Measurements from ENCODE around the gene ACTG1. TPM values are rescaled to one million over a fixed set of nuclear protein-coding genes. Genes with fewer than 3 reads are reported as not detected.

Gene ACTG1
- total RNA-seq, 1 donor from 2014 or later = 4,575 TPM

DNA sequence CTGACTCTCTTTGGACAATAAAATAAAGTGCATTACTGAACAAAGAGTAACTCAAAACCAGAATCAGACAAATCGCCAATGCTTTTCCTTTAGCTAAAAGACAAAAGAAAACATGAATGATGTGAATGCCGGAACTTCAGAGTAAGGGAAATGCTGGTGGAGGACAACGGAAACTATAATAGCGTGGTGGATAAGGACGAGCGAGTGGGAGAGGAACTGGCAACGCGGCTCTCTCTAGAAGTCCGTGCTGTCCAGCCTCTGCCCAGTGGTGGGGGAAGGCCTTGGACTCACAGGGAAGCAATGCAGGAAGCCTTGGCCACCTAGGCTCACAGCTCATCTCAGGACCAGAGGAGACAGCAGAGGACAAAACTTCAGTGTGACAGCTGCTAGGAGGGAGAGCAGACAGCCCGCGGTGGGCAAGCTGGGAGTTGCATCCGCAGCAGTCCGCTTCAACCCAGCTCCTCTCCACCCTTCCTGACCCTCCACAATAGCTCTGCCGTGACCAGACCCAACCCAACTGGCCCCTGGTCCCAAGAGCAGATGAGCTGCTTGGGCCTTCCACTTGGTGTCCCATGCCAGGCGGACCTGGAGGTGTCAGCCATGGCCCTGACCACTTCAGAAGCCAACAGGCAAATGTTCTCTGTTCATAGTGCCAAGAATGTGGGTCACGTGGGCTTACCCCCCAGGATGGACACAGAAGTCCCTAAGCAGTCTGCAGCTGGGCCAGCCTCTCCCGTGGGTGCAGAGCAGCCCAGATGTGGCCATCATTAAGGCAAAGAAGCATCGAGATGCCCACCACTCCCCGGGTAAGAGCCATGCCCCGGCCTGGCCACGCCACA lies 44.9 kb upstream of the ACTG1 start:
- H3K4me3 Mint-ChIP-seq (ENCODE audit: unreplicated experiment) = no peak overlapping the region
- H3K36me3 Mint-ChIP-seq (ENCODE audit: low read depth) = peaks cover 30% of the 10 kb centered on the region
- TF ChIP-seq, protein P1, sequence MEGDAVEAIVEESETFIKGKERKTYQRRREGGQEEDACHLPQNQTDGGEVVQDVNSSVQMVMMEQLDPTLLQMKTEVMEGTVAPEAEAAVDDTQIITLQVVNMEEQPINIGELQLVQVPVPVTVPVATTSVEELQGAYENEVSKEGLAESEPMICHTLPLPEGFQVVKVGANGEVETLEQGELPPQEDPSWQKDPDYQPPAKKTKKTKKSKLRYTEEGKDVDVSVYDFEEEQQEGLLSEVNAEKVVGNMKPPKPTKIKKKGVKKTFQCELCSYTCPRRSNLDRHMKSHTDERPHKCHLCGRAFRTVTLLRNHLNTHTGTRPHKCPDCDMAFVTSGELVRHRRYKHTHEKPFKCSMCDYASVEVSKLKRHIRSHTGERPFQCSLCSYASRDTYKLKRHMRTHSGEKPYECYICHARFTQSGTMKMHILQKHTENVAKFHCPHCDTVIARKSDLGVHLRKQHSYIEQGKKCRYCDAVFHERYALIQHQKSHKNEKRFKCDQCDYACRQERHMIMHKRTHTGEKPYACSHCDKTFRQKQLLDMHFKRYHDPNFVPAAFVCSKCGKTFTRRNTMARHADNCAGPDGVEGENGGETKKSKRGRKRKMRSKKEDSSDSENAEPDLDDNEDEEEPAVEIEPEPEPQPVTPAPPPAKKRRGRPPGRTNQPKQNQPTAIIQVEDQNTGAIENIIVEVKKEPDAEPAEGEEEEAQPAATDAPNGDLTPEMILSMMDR (IDR thresholded peaks at IDR 0.05) = no peak
- no peaks in the 10 kb centered on the region for H3K9me3 Mint-ChIP-seq (ENCODE audit: low read depth)
- H3K27ac Mint-ChIP-seq (ENCODE audit: unreplicated experiment) = peak overlapping the region; percentile 24
- DNase-seq (ENCODE audit: low spot score) = no peak
- H3K27me3 Mint-ChIP-seq (ENCODE audit: low read depth) = no peaks in the 10 kb centered on the region
- H3K4me1 Mint-ChIP-seq (ENCODE audit: low read depth) = peaks cover 68% of the 10 kb centered on the region

DNA sequence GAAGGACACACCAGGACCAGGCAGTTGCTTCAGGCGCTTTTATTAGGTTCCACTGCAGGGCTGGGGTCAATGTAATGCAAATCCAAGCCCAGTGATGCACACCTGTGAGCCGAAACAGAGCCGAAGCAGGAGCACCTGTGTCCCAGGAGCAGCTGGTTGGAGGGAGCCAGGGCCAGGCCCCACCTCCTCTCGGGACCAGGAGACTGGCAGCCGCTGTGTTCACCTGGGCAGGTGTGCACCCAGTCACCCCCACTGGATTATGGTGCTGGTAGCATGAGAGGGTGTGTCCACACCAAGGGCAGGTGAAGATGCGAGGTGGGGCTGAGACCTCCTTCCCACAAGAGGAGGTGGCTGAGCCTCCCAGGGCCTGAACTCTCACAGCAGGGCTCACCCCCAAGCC lies 44.3 kb upstream of the ACTG1 start:
- H3K4me3 Mint-ChIP-seq (ENCODE audit: unreplicated experiment) = no peak overlapping the region
- DNase-seq (ENCODE audit: low spot score) = no peak
- H3K4me1 Mint-ChIP-seq (ENCODE audit: low read depth) = peaks cover 64% of the 10 kb centered on the region
- no peaks in the 10 kb centered on the region for H3K27me3 Mint-ChIP-seq (ENCODE audit: low read depth)
- peak overlapping the region; percentile 78 for H3K27ac Mint-ChIP-seq (ENCODE audit: unreplicated experiment)
- TF ChIP-seq, protein P1 (IDR thresholded peaks at IDR 0.05) = no peak
- peaks cover 29% of the 10 kb centered on the region for H3K36me3 Mint-ChIP-seq (ENCODE audit: low read depth)
- no peaks in the 10 kb centered on the region for H3K9me3 Mint-ChIP-seq (ENCODE audit: low read depth)

DNA sequence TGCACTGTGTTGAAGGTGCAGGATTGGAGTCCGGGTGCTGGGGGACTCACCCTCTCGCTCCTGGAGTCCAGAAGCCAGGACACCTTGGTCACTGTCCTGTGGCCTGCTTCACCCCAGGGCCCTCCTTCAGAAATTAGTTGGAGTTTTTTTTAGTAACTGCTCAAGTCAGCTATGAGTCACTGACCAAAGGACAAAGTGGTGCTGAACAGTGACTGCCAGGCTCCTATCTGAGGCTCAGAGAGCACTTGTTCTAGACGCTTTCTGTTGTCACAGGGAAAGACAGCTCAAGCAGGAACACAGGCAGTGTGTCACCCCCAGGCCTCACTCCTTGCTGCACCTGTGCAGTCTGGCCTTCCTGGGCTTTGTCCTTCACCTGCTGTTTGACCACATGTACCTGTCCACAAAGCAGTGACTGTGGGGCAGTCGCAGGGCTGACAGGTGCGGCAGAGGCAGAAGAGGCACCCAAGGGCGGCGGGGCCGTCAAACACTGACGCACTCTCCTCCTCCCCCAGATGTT lies 43.6 kb upstream of the ACTG1 start:
- Mint-ChIP-seq H3K4me3 (ENCODE audit: unreplicated experiment) (no peak overlapping the region), H3K27ac (ENCODE audit: unreplicated experiment) (peak overlapping the region; percentile 78), H3K4me1 (ENCODE audit: low read depth) (peaks cover 62% of the 10 kb centered on the region)

DNA sequence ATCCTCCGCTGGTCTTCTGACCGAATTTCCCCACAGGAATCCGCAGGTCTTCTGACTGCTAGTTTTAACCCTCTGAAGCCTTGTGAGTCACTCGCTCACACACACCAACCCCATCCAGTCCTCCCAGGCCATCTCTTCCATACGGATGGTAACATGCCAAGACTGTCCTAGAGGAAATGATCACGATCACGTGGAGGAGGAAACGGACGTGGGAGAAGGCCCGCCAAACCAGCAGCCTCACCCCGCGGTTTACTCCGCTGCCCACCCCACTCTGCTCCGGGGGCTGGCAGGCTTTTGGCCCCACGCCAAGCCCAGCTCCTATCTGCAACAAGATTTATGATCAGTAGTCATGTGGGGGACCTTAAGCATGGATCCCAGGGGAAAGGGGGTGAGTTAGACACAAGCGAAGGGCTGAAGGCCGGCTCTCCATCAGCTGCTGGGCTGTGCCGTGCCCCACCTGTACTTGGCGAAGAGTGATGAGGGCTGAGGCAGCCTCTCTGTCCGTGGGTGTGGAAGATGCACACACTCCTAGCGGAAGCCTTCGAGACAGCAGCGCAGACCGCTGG lies 41.1 kb upstream of the ACTG1 start:
- Mint-ChIP-seq H3K36me3 (ENCODE audit: low read depth) (peaks cover 29% of the 10 kb centered on the region), H3K4me3 (ENCODE audit: unreplicated experiment) (peak overlapping the region; percentile 80), H3K9me3 (ENCODE audit: low read depth) (no peaks in the 10 kb centered on the region), H3K27me3 (ENCODE audit: low read depth) (no peaks in the 10 kb centered on the region), H3K27ac (ENCODE audit: unreplicated experiment) (peak overlapping the region; percentile 98), H3K4me1 (ENCODE audit: low read depth) (peaks cover 71% of the 10 kb centered on the region)
- TF ChIP-seq, protein P1 (IDR thresholded peaks at IDR 0.05) = no peak
- no peak for DNase-seq (ENCODE audit: low spot score)

More for the DNA sequence above, 43.6 kb upstream of the ACTG1 start:
- no peak for DNase-seq (ENCODE audit: low spot score)
- Mint-ChIP-seq H3K36me3 (ENCODE audit: low read depth) (peaks cover 27% of the 10 kb centered on the region), H3K9me3 (ENCODE audit: low read depth) (no peaks in the 10 kb centered on the region), H3K27me3 (ENCODE audit: low read depth) (no peaks in the 10 kb centered on the region)
- TF ChIP-seq, protein P1 (IDR thresholded peaks at IDR 0.05) = no peak

DNA sequence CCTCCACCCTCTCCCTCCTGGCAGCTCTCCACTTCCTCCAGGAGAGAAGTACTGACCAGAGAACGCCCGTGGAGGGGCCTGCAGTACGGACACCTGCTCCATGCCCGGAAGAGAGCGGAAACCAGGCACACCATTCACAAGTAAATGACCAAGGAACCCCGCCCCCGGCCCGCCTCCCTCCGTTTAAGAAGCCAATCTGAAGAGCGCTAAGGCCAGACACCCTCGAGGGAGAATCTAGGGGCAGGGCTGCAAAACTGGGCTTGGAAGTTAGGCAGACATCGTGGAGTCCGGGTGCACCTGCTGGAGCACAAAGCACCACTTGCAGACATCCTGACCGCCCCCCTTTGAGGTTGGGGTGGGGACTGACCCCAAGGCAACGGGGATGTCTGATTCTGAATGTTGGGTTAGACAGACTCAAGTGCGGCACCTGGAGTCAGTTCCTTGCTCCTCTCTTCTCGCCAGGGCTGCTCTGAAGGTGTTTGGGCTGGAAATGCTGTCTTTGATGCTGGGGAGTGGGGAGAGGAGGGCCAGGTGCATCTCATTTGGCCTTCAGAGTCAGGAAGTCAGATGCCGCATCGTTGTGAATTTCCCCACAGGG lies 40.5 kb upstream of the ACTG1 start:
- Mint-ChIP-seq H3K27ac (ENCODE audit: unreplicated experiment) (peak overlapping the region; percentile 98), H3K9me3 (ENCODE audit: low read depth) (no peaks in the 10 kb centered on the region), H3K27me3 (ENCODE audit: low read depth) (no peaks in the 10 kb centered on the region), H3K36me3 (ENCODE audit: low read depth) (peaks cover 24% of the 10 kb centered on the region), H3K4me3 (ENCODE audit: unreplicated experiment) (peak overlapping the region; percentile 80), H3K4me1 (ENCODE audit: low read depth) (peaks cover 68% of the 10 kb centered on the region)
- DNase-seq (ENCODE audit: low spot score) = no peak
- TF ChIP-seq, protein P1 (IDR thresholded peaks at IDR 0.05) = peak; percentile 56

All from chondrocyte (in vitro differentiated cells).